COLO829 (cell line): ENCODE data around the gene P2RX3.
"Not testable (repeated sequence)": the region's sequence is repeated elsewhere in the genome, so short reads cannot be mapped to it uniquely, and the experiment has no call there.

Source experiments
- DNase-seq: peaks from one replicate; pipeline ENCODE4 v3.0.0; 2012; ENCODE audit warnings: low spot score

Gene P2RX3

GRCh38 chr11:57324886-57325734, 13.0 kb upstream of the P2RX3 start, which contains the start of gene TNKS1BP1:
Gene TNKS1BP1, minus strand, starts transcription at chr11:57324952. Its CDS starts 3,067 bp downstream, at chr11:57321885.
- peak; percentile 95 for DNase-seq

- DNase-seq: no peak
Observed at GRCh38 chr11:57325735-57326048, 12.5 kb upstream of the P2RX3 start.

- no peak for DNase-seq
Observed at GRCh38 chr11:57327721-57328120, 10.4 kb upstream of the P2RX3 start.

- DNase-seq: no peak
Observed at GRCh38 chr11:57330029-57330428, 8.1 kb upstream of the P2RX3 start.

GRCh38 chr11:57331720-57332119, 6.4 kb upstream of the P2RX3 start:
- no peak for DNase-seq

GRCh38 chr11:57332694-57333440, 5.3 kb upstream of the P2RX3 start:
- no peak for DNase-seq

GRCh38 chr11:57335023-57335342, 3.2 kb upstream of the P2RX3 start:
- DNase-seq: no peak

GRCh38 chr11:57335343-57336110, 2.6 kb upstream of the P2RX3 start, which contains the start of gene SSRP1:
Gene SSRP1, minus strand, starts transcription at chr11:57335892. Its CDS starts 771 bp downstream, at chr11:57335121.
- DNase-seq: peak; percentile 84

GRCh38 chr11:57336111-57336666, 2.0 kb upstream of the P2RX3 start:
- DNase-seq: no peak

GRCh38 chr11:57336856-57337255, 1.3 kb upstream of the P2RX3 start:
- not testable (repeated sequence) for DNase-seq

- DNase-seq: peak; percentile 42
Observed at GRCh38 chr11:57339328-57339727, 1.2 kb downstream of the P2RX3 start.

- no peak for DNase-seq
Observed at GRCh38 chr11:57340039-57340615, 2.0 kb downstream of the P2RX3 start.

GRCh38 chr11:57341250-57341808, 3.2 kb downstream of the P2RX3 start:
- no peak for DNase-seq

GRCh38 chr11:57342702-57343101, 4.5 kb downstream of the P2RX3 start:
- no peak for DNase-seq

- DNase-seq: no peak
Observed at GRCh38 chr11:57343825-57344224, 5.7 kb downstream of the P2RX3 start.

- no peak for DNase-seq
Observed at GRCh38 chr11:57344826-57345225, 6.7 kb downstream of the P2RX3 start.

GRCh38 chr11:57345555-57346211, 7.5 kb downstream of the P2RX3 start:
- DNase-seq: peak; percentile 95

GRCh38 chr11:57347336-57347735, 9.2 kb downstream of the P2RX3 start:
- DNase-seq: no peak

GRCh38 chr11:57348052-57348451, 9.9 kb downstream of the P2RX3 start:
- DNase-seq: no peak

GRCh38 chr11:57348636-57349313, 10.6 kb downstream of the P2RX3 start:
- DNase-seq: no peak
